ENCODE data around the gene C2orf76.
A peak's percentile ranks its signal among the peaks of the same experiment; 100 is the strongest.

Gene C2orf76

DNA sequence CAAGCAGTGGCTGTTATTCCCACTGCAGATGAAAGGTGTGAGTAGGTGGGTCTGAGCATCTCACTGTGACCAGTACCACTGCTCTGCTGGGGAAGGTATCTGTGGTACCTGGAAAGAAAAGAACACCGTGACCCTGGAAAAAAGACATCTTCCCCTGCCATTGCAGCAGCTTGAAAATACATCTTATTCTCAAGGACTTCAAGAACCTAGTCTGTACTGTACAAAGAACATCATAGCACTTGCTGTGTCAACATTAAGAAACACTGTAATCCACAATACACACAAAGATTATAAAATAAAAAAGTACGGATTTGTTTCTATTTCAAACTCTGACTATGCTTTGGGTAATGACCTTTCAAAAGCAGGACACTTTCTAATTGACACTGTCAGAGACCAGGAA lies 28.9 kb downstream of the C2orf76 start:
- no peak for DNase-seq (ENCODE audit: low read depth)

DNA sequence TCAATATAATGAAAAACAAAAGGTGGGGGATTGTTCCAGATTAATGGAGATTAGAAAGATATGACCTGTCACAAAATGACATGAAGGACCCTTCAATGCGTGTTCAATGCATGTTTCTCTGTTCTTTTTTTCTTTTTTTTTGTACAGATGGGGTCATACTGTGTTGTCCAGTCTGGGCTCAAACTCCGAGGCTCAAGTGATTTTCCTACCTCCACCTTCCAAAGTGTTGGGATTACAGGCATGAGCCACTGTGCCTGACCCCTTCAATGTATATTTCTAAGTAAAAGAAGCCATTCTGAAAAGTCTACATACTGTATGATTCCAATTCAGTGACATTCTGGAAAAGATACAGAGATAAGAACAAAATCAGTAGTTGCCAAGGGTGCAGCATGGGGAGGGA lies 32.8 kb downstream of the C2orf76 start:
- no peak for DNase-seq (ENCODE audit: low read depth)

GRCh38 chr2:119333360-119333759 lies 33.3 kb downstream of the C2orf76 start:
- DNase-seq (ENCODE audit: low read depth), result no peak

DNA sequence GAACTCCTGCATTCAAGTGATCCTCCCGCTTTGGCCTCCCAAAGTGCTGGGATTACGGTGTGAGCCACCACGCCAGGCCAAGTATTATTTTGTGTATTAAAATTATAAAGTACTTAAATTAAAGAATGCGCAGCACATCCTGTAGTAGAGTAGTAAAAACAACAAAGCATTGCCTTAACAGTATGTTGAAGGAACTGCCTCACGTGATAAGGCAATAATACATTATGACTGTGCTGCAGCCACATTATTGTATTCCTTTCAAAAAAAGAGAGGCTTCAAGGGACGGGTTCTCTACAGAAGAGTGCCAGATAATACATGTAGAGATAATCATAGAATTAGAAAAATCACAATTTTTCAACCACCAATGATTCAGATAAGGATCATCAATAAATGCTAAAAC lies 33.7 kb downstream of the C2orf76 start:
- no peak for DNase-seq (ENCODE audit: low read depth)

DNA sequence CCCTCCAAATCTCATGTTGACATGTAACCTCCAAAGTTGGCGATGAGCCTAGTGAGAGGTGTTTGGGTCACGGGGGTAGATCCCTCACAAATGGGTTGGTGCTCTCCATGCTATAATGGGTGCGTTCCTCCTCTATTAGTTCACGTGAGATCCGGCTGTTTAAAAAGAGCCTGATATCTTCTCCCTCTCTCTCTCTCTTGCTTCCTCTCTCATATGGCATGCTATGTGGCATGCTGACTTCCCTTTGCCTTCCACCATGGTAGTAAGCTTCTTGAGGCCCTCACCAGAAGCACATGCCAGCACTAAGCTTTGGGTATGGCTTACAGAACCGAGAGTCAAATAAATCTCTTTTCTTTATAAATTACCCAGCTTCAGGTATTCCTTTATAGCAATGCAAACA lies 39.2 kb downstream of the C2orf76 start:
- DNase-seq (ENCODE audit: low read depth), result no peak

DNA sequence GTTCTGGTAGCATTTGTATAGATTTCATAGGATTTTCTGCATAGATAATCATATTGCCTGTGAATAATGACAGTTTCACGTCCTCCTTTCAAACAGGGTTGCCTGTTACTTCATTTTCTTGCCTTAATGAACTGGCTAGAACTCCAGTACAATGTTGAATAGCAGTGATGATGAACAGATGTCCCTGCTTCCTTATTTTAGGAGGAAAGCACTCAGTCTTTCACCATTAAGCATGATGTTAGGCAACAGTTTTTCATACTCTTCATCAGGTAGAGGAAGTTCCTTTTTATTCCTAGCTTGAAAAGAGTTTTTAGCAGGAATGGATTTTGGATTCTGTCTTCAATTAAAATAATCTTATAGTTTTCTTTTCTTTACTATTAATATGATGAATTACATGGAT lies 39.7 kb downstream of the C2orf76 start:
- DNase-seq (ENCODE audit: low read depth), result no peak

GRCh38 chr2:119324685-119325270 lies 41.9 kb downstream of the C2orf76 start:
- no peak for DNase-seq (ENCODE audit: low read depth)

DNA sequence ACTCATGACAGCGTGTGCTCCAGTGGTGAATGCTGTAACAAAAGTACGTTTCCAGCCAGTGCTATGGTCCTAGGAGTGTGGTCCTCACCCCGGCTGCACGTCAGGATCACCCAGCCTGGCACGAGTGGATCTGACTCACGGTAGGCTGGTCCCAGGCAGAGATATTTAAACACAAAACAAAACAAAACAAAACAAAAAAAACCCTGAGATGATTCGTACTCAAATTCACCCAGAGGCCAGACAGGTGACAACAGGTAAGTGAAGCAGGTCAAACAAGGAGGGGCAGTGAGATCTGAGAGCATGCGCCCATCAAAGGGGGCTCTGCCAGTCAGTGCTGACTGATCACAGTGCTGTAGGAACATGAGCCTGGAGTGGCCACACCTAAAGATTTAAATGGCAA lies 43.2 kb downstream of the C2orf76 start:
- DNase-seq (ENCODE audit: low read depth), result no peak

DNA sequence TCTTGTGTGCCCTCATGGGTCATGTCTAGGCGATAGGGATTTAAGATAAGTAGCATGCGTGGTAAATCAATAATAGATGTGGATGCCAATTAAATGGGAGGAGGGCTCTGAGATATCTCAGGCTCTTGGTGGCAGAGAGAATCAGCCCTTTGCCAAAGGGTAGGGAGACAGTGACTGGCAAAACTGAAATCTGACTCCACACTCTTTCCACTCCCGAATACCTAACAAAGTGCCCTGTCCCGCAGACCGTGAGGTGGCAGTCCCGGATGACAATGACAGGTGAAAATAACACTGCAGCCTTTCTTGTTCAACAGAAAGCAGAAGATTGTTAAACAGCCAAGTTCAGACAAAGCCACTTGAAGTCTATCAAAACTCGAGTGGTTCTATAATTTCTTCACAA lies 47.0 kb downstream of the C2orf76 start:
- DNase-seq (ENCODE audit: low read depth), result no peak

DNA sequence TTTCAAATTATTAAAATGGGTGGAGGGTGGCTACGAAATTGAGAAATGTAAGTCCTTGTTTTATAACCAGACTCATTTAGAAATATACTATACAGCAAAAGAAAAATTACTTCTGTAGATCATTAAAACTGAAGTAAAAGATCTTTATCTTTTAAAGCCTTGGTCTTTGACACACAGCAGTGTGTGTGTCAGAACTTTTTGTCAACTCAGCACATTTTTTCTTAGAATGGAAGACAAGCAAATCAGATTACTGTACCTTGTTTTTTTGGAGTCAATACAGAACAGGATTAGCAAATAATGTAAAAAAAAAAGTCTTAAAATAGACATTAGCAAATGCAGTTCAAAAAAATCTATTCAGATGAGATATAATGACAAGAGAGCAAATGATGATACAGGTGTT lies 49.1 kb downstream of the C2orf76 start:
- DNase-seq (ENCODE audit: low read depth), result no peak

GRCh38 chr2:119316066-119316465 lies 50.6 kb downstream of the C2orf76 start:
- DNase-seq (ENCODE audit: low read depth), result no peak

DNA sequence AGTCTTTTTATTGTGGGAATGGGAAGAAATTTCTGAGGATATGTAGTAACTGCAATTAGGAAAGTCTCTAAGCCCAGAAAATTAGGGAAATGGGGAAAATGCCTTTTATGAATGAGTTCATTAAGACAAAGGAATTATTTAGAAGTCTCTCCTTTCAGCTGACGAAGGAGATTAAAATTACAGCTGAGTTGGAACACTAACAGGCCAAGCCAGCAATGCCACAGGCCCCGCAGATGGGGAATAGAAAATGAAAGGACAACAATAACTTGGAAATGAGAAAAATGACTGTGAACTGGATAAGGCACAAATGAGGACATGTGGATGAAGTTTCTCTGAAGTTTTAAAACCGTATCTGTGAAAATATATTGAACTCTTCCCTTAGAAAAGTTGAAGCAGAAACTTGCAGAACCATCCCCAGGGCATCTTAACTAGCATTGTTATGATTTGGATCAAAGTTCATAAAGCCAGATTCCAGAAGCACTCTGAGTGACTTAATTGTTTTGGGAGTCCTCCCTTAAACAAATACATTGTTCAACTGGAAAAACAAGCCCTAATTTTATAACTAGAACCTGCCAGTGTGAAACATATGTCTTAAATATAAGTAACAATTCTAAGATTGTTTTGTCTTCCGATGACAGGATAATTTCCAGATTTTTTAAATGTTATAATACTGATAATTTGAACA lies 51.3 kb downstream of the C2orf76 start:
- DNase-seq (ENCODE audit: low read depth), result no peak

GRCh38 chr2:119311831-119312230 lies 54.8 kb downstream of the C2orf76 start:
- no peak for DNase-seq (ENCODE audit: low read depth)

DNA sequence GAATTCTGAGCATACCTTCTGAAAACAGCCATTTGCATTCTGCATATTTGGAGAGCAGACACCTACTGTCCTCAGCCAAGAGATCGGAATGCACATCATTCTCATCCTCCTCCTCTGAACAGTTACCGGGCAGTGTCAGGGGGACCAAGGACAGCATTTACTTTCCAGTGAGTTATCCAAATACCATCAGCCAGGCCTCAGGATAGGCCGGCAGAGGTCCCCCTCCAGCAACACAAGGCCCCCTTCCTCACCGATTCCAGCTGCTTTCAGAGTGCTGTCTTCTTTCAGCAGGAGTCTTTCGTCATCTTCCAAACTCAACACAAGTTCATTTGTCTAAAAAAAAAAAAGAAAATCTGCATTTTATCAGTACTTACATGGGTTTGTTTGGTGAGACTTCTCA lies 55.3 kb downstream of the C2orf76 start:
- DNase-seq (ENCODE audit: low read depth), result no peak

DNA sequence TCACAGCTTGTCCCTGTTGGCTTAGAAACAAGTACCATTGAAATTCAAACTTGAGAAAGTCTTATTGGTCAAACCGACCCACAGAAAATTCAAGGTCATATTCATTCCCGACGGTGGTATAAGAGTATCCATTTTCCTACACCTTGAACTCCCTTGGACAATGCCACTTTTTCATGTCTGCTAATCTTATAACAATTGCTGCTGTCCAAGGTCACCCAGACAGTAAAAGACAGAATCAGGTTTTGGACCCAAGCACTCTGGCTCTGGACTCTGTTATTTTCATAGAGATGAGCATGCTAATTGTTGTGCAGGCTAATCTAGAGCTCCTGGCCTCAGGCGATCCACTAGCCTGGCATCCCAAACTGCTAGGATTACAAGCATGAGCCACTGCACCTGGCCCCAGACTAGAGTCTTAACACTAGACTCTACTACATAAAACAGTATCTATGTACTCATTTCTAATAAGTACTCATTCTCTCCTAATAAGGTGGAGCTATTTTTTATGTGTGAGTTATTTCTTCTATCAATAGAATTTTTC lies 57.8 kb downstream of the C2orf76 start:
- DNase-seq (ENCODE audit: low read depth), result no peak

GRCh38 chr2:119307419-119308140 lies 59.1 kb downstream of the C2orf76 start:
- no peak for DNase-seq (ENCODE audit: low read depth)

- DNase-seq (ENCODE audit: low read depth), result no peak
These were observed 60.4 kb downstream of the C2orf76 start for GRCh38 chr2:119306196-119306590.

DNA sequence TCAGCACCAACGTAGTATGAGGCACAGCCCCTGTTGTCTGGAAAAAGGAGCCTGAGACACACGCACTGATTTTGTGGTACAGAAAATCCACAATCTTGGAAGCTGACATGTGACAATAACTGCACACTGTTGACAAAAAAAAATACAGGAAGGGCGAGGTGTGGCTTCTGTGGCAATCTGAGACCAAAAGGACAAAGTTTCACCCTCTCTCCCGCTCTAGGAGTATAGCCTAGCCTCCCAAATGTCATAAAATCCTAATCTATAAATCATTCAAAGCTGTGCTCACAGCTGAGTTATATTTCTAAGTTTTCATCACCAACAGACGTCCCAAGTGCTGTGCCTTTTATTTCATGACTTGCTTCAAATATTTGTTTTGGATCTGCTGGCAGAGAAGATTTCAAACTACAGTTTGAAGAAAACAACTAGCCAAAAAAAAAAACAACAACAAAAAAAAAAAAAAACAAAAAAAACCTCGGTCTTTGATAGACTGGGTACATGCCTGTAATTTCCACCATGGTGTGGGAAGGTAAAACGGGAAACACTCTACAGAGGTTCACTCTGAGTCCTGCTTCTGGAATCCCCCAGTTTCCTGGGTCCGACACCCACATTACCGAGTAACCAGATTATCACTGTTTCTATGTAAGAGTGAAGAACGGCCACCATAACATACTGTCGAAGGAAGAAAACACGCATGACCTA lies 61.0 kb downstream of the C2orf76 start:
- no peak for DNase-seq (ENCODE audit: low read depth)

DNA sequence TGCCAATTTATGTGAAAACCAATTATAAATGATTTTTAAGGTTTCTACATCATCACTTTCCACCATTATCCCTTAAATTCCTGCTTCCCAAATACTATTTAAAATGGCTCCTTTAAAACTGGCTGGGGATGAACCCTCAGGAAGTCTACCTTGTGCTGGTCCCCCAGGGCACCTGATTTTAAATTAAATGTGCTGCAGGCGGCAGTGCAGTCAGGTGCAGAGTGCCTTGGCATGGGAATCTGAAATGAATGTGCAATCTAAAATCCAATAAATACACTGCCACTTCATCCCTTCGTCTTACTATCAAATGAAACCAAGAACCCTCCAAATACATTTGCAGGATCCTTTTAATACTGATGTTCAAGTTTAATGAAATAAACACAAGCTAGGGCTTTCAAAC lies 61.8 kb downstream of the C2orf76 start:
- DNase-seq (ENCODE audit: low read depth), result no peak

DNA sequence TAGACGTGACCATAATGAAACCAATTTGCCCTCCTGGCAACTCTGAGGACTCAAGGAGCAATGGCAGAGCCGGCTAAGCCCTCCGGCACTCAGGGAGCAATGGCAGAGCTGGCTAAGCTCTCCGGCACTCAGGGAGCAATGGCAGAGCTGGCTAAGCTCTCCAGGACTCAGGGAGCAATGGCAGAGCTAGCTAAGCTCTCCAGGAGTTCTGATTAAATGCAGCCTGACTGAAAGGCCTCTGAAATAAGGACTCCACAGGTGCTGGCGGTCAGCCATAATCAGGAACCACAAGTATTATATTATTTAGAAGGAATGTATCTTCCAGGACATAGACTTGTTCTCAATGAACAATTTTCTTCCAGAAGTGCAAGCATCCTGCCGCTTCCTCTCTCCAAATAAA lies 65.2 kb downstream of the C2orf76 start:
- DNase-seq (ENCODE audit: low read depth), result no peak

DNA sequence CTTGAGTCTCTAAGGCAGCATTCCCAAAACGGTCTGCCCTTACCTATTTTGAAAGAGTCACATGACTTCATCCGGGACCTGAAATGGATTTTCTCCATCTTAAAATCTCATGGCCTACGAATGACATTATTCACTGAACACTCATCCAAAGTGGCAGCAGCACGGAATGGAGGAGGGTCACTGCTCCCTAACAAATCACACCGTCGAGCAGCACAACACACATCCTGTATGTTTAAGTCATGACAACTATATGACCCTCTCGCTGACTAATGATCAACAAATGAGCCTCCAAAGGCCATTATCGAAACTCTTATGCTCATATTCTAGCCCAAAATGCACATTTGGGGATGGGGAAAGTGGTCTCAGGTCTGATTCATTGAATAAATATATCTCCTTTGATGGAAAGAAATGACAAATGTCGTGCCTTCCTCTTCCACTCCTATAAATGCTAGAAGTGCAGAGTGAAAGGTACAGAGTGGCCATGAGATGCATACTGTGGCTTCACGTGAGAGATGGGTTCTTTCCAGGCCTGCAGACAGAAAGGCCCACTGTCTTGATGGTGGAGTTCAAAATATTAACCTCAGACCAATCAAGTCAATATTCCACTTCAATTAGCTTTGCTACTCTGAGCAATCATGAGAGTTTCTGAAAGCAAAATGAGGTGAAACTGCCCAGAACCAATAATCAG lies 70.8 kb downstream of the C2orf76 start:
- DNase-seq (ENCODE audit: low read depth), result peak; percentile 3

GRCh38 chr2:119294671-119295070 lies 72.0 kb downstream of the C2orf76 start:
- DNase-seq (ENCODE audit: low read depth), result no peak
